A549 (cell line): ENCODE results near the gene UCP2. TPM values are rescaled to one million over a fixed set of nuclear protein-coding genes. Genes with fewer than 3 reads are reported as not detected.

Experiments
- ATAC-seq, 2 experiments: fragments of 200-7000 bp in 1 of 2; fragments of >200 bp in 1 of 2; cut with Nextera tagmentation in 1 of 2; cut with Tn5 transposase in 1 of 2; 3 replicates each; pipeline versions ENCODE4 v1.8.0 to v1.9.1; 2018 to 2020; ENCODE audit warnings: mild to moderate bottlenecking in 1 of 2, moderate library complexity in 1 of 2
- CTCF ChIA-PET: fragments of 300-600 bp; sonication (Branson Sonifier 250); formaldehyde crosslinking; extraction: SDS; loops from one replicate; lab custom pipeline; 2021; ENCODE audit warnings: antibody characterized with exemption, inconsistent platforms; lab: Yijun Ruan, JAX
- POLR2A ChIA-PET: fragments of 350-600 bp; formaldehyde crosslinking; extraction: SDS; loops from one replicate; lab custom pipeline; 2021; ENCODE audit warnings: antibody characterized with exemption, inconsistent platforms; lab: Yijun Ruan, JAX
- DNase-seq, 2 experiments: peaks; one replicate each; pipeline versions ENCODE4 v3.0.0 to v3.0.0-alpha.2; 2011 to 2016; ENCODE audit warnings: low read depth in 1 of 2, low spot score in 1 of 2
- FAIRE-seq: peaks from 2 replicates; lab custom pipeline; 2011; peaks lifted over from hg19 to GRCh38; lab: Jason Lieb, UNC
- H3K27ac ChIP-seq, 2 experiments: fragments of >200 bp; sonication (Bioruptor Twin); formaldehyde crosslinking; 3 replicates each; pipeline ENCODE4 v1.5.1; 2016 to 2017
- H3K4me1 ChIP-seq: fragments of >200 bp; sonication (Bioruptor Twin); formaldehyde crosslinking; 3 replicates; pipeline ENCODE4 v1.6.1; 2016
- H3K4me2 ChIP-seq: fragments of >200 bp; sonication (Bioruptor Twin); formaldehyde crosslinking; 3 replicates; pipeline ENCODE4 v1.6.1; 2016
- H3K4me3 ChIP-seq: fragments of >200 bp; sonication (Bioruptor Twin); formaldehyde crosslinking; 3 replicates; pipeline ENCODE4 v1.5.1; 2016
- H3K9me3 ChIP-seq: fragments of >200 bp; sonication (Bioruptor Twin); formaldehyde crosslinking; 3 replicates; pipeline ENCODE4 v1.6.1; 2016
- CBX8 ChIP-seq: fragments of 200-600 bp; sonication (generic); IDR thresholded peaks from 2 replicates; pipeline ENCODE4 v1.6.1; 2016
- CEBPB ChIP-seq, 2 experiments: fragments of >200 bp in 1 of 2; sonication (Bioruptor Twin) in 1 of 2; formaldehyde crosslinking in 1 of 2; IDR thresholded peaks; 2 replicates each; pipeline ENCODE4 v1.6.1; 2012 to 2016
- EHF ChIP-seq: fragments of 250-450 bp; sonication (Bioruptor Pico); IDR thresholded peaks from 2 replicates; pipeline ENCODE4 v1.5.0; 2020; ENCODE audit warnings: mild to moderate bottlenecking
- EHMT2 ChIP-seq: fragments of 200-600 bp; sonication (generic); IDR thresholded peaks from 2 replicates; pipeline ENCODE4 v1.6.1; 2016; ENCODE audit warnings: antibody characterized with exemption, low read depth, mild to moderate bottlenecking, moderate library complexity
- ESRRA ChIP-seq: fragments of 150-350 bp; IDR thresholded peaks from 2 replicates; pipeline ENCODE4 v1.6.1; 2014; ENCODE audit warnings: mild to moderate bottlenecking, low read length, borderline replicate concordance
- HEYL ChIP-seq: fragments of 250-450 bp; sonication (Bioruptor Pico); IDR thresholded peaks from 2 replicates; pipeline ENCODE4 v1.8.0; 2021; ENCODE audit warnings: mild to moderate bottlenecking, moderate library complexity
- HOXB13 ChIP-seq: fragments of 250-450 bp; sonication (Bioruptor Pico); IDR thresholded peaks from 2 replicates; pipeline ENCODE4 v1.5.0; 2020; ENCODE audit warnings: low read depth, mild to moderate bottlenecking, moderate library complexity
- JUN ChIP-seq, 2 experiments: fragments of >200 bp; sonication (Bioruptor Twin); formaldehyde crosslinking; IDR thresholded peaks; 2 replicates in 1 of 2; 3 replicates in 1 of 2; pipeline ENCODE4 v1.6.1; 2016 to 2017
- KDM1A ChIP-seq: fragments of 200-600 bp; sonication (generic); IDR thresholded peaks from 2 replicates; pipeline ENCODE4 v1.6.1; 2016; ENCODE audit warnings: low read depth, mild to moderate bottlenecking
- KDM5A ChIP-seq: fragments of 200-600 bp; sonication (generic); IDR thresholded peaks from 2 replicates; pipeline ENCODE4 v1.6.1; 2016; ENCODE audit warnings: antibody characterized with exemption, mild to moderate bottlenecking
- MYC ChIP-seq: IDR thresholded peaks from 2 replicates; pipeline ENCODE4 v1.6.1; 2012; ENCODE audit warnings: mild to moderate bottlenecking, inconsistent platforms, low read length, improper control_type of control experiment, borderline replicate concordance
- NFE2L2 ChIP-seq: fragments of 150-350 bp; conservative IDR thresholded peaks from 2 replicates; pipeline ENCODE4 v1.6.1; 2014; ENCODE audit warnings: low read length
- NPAS2 ChIP-seq: fragments of 250-450 bp; sonication (Bioruptor Pico); IDR thresholded peaks from 2 replicates; pipeline ENCODE4 v1.8.0; 2022; ENCODE audit warnings: mild to moderate bottlenecking, moderate library complexity, borderline replicate concordance
- PHF8 ChIP-seq: fragments of 200-600 bp; sonication (generic); IDR thresholded peaks from 2 replicates; pipeline ENCODE4 v1.6.1; 2016; ENCODE audit warnings: low read depth, mild to moderate bottlenecking, antibody characterized with exemption, moderate library complexity, borderline replicate concordance
- POLR2AphosphoS2 ChIP-seq: conservative IDR thresholded peaks from 2 replicates; pipeline ENCODE4 v1.6.1; 2012; ENCODE audit warnings: low read length, improper control_type of control experiment, inconsistent platforms
- RARB ChIP-seq: fragments of 250-450 bp; sonication (Bioruptor Pico); IDR thresholded peaks from 2 replicates; pipeline ENCODE4 v1.8.0; 2021; ENCODE audit warnings: mild to moderate bottlenecking, moderate library complexity
- RCOR1 ChIP-seq: fragments of 150-350 bp; IDR thresholded peaks from 2 replicates; pipeline ENCODE4 v1.6.1; 2014; ENCODE audit warnings: antibody characterized with exemption, low read length, low read depth
- SMC3 ChIP-seq: fragments of >200 bp; sonication (Bioruptor Twin); formaldehyde crosslinking; IDR thresholded peaks from 3 replicates; pipeline ENCODE4 v1.6.1; 2018; ENCODE audit warnings: inconsistent platforms
- TFCP2L1 ChIP-seq: fragments of 250-450 bp; sonication (Bioruptor Pico); IDR thresholded peaks from 2 replicates; pipeline ENCODE4 v1.5.0; 2021; ENCODE audit warnings: mild to moderate bottlenecking
- TP53 ChIP-seq: fragments of 250-450 bp; sonication (Bioruptor Pico); IDR thresholded peaks from 2 replicates; pipeline ENCODE4 v1.5.0; 2021; ENCODE audit warnings: mild to moderate bottlenecking, moderate library complexity
- WGBS: methylation state at CpG from one replicate; pipeline ENCODE4 v1.1.6; 2017; ENCODE audit errors: missing lambda C conversion rate; 5-methylcytosine and 5-hydroxymethylcytosine counted together
- polyA plus RNA-seq, 4 experiments: library from polyadenylated mRNA; depleted of rRNA in 3 of 4; stranded (reverse); fragments of >200 nt; fragmentation: RNase III in 1 of 4; extraction: RNeasy Plus Mini Kit Qiagen cat#74134 plus additional on column Dnase treatment in 1 of 4; gene quantifications; 2 replicates in 3 of 4; 3 replicates in 1 of 4; pipeline ENCODE4 v1.2.3, GENCODE V29; 2011 to 2017
- TF ChIP-seq, protein P1 (sequence below): IDR thresholded peaks from 2 replicates; pipeline ENCODE4 v1.6.1; 2012
- TF ChIP-seq, protein P2 (sequence below): fragments of 150-350 bp; IDR thresholded peaks from 2 replicates; pipeline ENCODE4 v1.6.1; 2014; ENCODE audit warnings: low read depth, mild to moderate bottlenecking, low read length
- TF ChIP-seq, protein P3 (sequence below): fragments of 200-600 bp; sonication (generic); IDR thresholded peaks from 2 replicates; pipeline ENCODE4 v1.6.1; 2016; ENCODE audit warnings: antibody characterized with exemption, mild to moderate bottlenecking, moderate library complexity

UCP2 gene
- polyA plus RNA-seq, 2 of the 4 experiments (the other 2 are of a cell fraction) = 51.6 to 131 TPM

DNA sequence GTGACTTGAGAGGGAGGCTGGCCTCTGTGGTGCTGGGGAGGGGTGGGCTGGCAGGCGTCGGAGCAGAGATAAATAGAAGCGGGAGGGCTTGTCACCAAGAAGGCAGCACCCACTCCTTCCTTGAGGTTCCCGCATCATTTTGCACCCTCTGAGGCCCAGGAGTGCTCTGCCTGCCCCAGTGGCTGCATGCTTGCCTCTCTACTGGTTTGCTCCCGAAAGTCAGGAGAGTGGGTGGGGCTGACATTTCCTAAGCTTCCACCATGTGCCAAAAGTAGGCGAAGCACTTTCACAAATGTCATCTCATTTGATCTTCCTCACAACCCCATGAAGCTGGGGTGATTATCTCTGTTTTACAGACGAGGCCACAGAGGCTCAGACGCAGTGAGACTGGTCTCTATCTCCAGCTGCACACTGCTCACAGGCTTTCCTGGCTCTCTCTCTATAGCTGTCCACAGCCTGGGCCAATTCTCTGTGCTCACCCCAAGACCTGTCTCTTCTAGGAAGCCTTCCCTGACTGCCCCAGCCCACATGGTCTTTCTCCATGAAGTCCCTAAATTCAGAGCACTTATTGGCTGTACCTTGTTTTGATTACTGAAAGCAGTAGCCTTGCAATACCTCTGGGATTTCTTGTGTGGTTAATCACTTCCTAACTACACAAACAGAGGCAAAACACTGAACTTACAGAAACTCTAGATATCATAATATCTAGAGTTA is 28.9 kb upstream of the UCP2 start:
- no peak overlapping the region for H3K27ac ChIP-seq
- CTCF ChIA-PET = no interaction called here
- H3K9me3 ChIP-seq = no peaks in the 10 kb centered on the region
- no peak overlapping the region for H3K4me3 ChIP-seq
- H3K4me1 ChIP-seq = no peaks in the 10 kb centered on the region
- H3K4me2 ChIP-seq = no peak overlapping the region
- no peak for ATAC-seq
- 91% methylated on average over 8 of the region's 8 CpGs for WGBS
- TF ChIP-seq NFE2L2 (no peak), TFCP2L1 (CRISPR knock-in tag) (no peak), HEYL (CRISPR knock-in tag) (no peak), ESRRA (no peak), KDM5A (no peak), EHMT2 (no peak), EHF (CRISPR knock-in tag) (no peak), CBX8 (no peak), HOXB13 (CRISPR knock-in tag) (no peak), PHF8 (no peak), RCOR1 (no peak), JUN (IDR thresholded peaks at IDR 0.05) (no peak), KDM1A (no peak), MYC (no peak)
- TF ChIP-seq, protein P1, sequence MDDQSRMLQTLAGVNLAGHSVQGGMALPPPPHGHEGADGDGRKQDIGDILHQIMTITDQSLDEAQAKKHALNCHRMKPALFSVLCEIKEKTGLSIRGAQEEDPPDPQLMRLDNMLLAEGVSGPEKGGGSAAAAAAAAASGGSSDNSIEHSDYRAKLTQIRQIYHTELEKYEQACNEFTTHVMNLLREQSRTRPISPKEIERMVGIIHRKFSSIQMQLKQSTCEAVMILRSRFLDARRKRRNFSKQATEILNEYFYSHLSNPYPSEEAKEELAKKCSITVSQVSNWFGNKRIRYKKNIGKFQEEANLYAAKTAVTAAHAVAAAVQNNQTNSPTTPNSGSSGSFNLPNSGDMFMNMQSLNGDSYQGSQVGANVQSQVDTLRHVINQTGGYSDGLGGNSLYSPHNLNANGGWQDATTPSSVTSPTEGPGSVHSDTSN = no peak
- TF ChIP-seq, protein P2, sequence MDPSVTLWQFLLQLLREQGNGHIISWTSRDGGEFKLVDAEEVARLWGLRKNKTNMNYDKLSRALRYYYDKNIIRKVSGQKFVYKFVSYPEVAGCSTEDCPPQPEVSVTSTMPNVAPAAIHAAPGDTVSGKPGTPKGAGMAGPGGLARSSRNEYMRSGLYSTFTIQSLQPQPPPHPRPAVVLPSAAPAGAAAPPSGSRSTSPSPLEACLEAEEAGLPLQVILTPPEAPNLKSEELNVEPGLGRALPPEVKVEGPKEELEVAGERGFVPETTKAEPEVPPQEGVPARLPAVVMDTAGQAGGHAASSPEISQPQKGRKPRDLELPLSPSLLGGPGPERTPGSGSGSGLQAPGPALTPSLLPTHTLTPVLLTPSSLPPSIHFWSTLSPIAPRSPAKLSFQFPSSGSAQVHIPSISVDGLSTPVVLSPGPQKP = no peak
- POLR2A ChIA-PET = no interaction called here
- FAIRE-seq = no peak
- DNase-seq = no peak

DNA sequence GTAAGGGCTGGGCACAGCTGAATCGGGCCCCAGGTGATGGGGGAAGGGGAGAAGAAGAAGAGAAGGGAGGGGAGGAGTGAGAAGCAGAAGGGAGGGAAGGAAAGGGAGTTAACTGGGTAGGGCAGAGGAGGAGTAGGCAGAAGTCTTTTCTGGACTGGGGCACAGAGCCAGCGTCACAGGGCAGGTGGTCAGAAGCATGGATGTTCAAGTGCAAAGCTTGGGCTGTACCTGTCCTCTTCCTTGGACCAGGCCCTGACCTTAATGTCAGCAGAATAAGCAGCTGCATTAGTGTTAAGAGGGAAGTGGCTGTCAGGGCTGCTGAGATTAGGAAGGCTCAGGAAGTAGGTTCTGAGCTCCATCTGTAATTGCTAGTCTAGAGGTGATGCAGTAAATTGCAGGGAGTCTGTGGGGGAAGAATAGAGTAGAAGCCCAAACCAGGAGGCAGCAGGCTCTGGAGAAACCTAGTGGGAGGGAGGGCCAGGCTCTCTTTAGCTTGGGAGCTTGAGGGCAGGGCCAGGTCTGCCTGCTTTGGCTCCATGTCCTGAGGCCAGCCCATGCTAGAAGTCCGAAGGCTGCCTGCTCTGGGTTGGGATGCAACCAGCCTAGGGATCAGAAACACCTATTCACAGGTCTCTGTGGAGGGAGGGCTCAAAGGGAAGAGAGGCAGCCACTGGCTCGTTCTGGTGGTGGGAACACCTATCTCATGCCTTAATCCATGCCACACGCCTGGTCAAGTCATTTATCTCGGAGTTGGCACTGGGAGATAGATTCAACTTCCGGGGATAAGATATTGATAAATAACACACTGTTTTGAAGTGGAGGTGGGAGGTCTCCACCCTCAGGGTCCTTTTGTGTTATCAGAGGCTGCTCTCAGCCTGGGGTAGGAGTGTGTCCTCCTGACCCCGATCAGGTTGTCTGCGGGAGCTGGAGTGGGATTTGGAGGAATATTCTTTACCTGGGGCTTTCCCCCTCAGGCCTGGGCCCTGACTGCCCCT is 28.0 kb upstream of the UCP2 start:
- DNase-seq (no peak), ATAC-seq (peak in 1 of 2 experiments; percentile 28; a peak in 3 of 6 replicates), FAIRE-seq (no peak)
- Histone ChIP-seq H3K4me3 (no peak overlapping the region), H3K4me2 (no peak overlapping the region), H3K9me3 (no peaks in the 10 kb centered on the region), H3K27ac (no peak overlapping the region), H3K4me1 (no peaks in the 10 kb centered on the region)
- POLR2A ChIA-PET = no interaction called here
- no peak for TF ChIP-seq TFCP2L1 (CRISPR knock-in tag)
- TF ChIP-seq POLR2AphosphoS2 = no peak
- TF ChIP-seq, protein P1 = no peak
- TF ChIP-seq, protein P3, sequence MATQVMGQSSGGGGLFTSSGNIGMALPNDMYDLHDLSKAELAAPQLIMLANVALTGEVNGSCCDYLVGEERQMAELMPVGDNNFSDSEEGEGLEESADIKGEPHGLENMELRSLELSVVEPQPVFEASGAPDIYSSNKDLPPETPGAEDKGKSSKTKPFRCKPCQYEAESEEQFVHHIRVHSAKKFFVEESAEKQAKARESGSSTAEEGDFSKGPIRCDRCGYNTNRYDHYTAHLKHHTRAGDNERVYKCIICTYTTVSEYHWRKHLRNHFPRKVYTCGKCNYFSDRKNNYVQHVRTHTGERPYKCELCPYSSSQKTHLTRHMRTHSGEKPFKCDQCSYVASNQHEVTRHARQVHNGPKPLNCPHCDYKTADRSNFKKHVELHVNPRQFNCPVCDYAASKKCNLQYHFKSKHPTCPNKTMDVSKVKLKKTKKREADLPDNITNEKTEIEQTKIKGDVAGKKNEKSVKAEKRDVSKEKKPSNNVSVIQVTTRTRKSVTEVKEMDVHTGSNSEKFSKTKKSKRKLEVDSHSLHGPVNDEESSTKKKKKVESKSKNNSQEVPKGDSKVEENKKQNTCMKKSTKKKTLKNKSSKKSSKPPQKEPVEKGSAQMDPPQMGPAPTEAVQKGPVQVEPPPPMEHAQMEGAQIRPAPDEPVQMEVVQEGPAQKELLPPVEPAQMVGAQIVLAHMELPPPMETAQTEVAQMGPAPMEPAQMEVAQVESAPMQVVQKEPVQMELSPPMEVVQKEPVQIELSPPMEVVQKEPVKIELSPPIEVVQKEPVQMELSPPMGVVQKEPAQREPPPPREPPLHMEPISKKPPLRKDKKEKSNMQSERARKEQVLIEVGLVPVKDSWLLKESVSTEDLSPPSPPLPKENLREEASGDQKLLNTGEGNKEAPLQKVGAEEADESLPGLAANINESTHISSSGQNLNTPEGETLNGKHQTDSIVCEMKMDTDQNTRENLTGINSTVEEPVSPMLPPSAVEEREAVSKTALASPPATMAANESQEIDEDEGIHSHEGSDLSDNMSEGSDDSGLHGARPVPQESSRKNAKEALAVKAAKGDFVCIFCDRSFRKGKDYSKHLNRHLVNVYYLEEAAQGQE = no peak
- no peak for TF ChIP-seq HEYL (CRISPR knock-in tag)
- TF ChIP-seq RCOR1 = no peak
- no peak for TF ChIP-seq TP53 (CRISPR knock-in tag)
- no peak for TF ChIP-seq ESRRA
- TF ChIP-seq NPAS2 (CRISPR knock-in tag) = no peak
- TF ChIP-seq CEBPB (IDR thresholded peaks at IDR 0.05) = no peak
- no peak for TF ChIP-seq EHF (CRISPR knock-in tag)
- no peak for TF ChIP-seq RARB (CRISPR knock-in tag)
- TF ChIP-seq SMC3 = no peak
- no peak for TF ChIP-seq EHMT2
- 86% methylated on average over 9 of the region's 9 CpGs for WGBS
- CTCF ChIA-PET = no interaction called here
